K562 (cell line): ENCODE results near the gene TTC27. TPM values are rescaled to one million over a fixed set of nuclear protein-coding genes. Genes with fewer than 3 reads are reported as not detected.
A peak's percentile ranks its signal among the peaks of the same experiment; 100 is the strongest.

Experiments
- BRF1 ChIP-seq: IDR thresholded peaks from 3 replicates; pipeline ENCODE4 v1.6.1; 2011; ENCODE audit warnings: borderline replicate concordance, mild to moderate bottlenecking; ENCODE audit not compliant: insufficient read length; ENCODE audit errors: extremely low read depth
- CBFA2T3 ChIP-seq: fragments of 450-650 bp; IDR thresholded peaks from 2 replicates; pipeline ENCODE4 v1.6.1; 2017
- DNMT1 ChIP-seq: fragments of 450-650 bp; IDR thresholded peaks from 2 replicates; pipeline ENCODE4 v1.6.1; 2016; ENCODE audit warnings: antibody characterized with exemption, mild to moderate bottlenecking
- FOS ChIP-seq: IDR thresholded peaks from 3 replicates; pipeline ENCODE4 v1.6.1; 2011; ENCODE audit not compliant: insufficient read length; ENCODE audit errors: extremely low read depth
- ILK ChIP-seq: fragments of 450-650 bp; IDR thresholded peaks from 2 replicates; pipeline ENCODE4 v1.6.1; 2016; ENCODE audit warnings: missing genetic modification characterization, low read depth, mild to moderate bottlenecking, missing compliant biosample characterization, moderate library complexity, borderline replicate concordance
- JUNB ChIP-seq: fragments of 450-650 bp; formaldehyde crosslinking; conservative IDR thresholded peaks from 2 replicates; pipeline ENCODE4 v1.4.0; 2020; ENCODE audit warnings: mild to moderate bottlenecking
- MEF2A ChIP-seq: IDR thresholded peaks from 2 replicates; pipeline ENCODE4 v1.6.1; 2011; ENCODE audit warnings: low read depth, mild to moderate bottlenecking, low read length, moderate library complexity; ENCODE audit not compliant: control insufficient read depth
- MEIS2 ChIP-seq: fragments of 450-650 bp; IDR thresholded peaks from 2 replicates; pipeline ENCODE4 v1.6.1; 2014; ENCODE audit warnings: mild to moderate bottlenecking; ENCODE audit not compliant: partially characterized antibody
- NFYB ChIP-seq: IDR thresholded peaks from 2 replicates; pipeline ENCODE4 v1.6.1; 2011; ENCODE audit warnings: mild to moderate bottlenecking, moderate library complexity; ENCODE audit not compliant: insufficient read length; ENCODE audit errors: extremely low read depth
- PTRF ChIP-seq: fragments of 450-650 bp; IDR thresholded peaks from 2 replicates; pipeline ENCODE4 v1.6.1; 2016; ENCODE audit warnings: mild to moderate bottlenecking, missing genetic modification characterization, missing compliant biosample characterization
- TEAD4 ChIP-seq, 2 experiments: sonication (generic) in 1 of 2; formaldehyde crosslinking in 1 of 2; IDR thresholded peaks; 2 replicates each; pipeline versions ENCODE4 v1.6.1 to v1.8.0; 2012 to 2022; ENCODE audit warnings: borderline replicate concordance in 1 of 2, inconsistent platforms in 1 of 2, low read length in 1 of 2, mild to moderate bottlenecking in 1 of 2, missing genetic modification reagents in 1 of 2
- ZNF778 ChIP-seq: fragments of 450-650 bp; formaldehyde crosslinking; IDR thresholded peaks from 2 replicates; pipeline ENCODE4 v1.4.0; 2020; ENCODE audit warnings: mild to moderate bottlenecking, moderate library complexity
- polyA plus RNA-seq, 8 experiments: library from polyadenylated mRNA; depleted of rRNA in 4 of 8; stranded (reverse) in 5 of 8; unstranded in 3 of 8; fragments of >200 nt; fragmentation: Nextera tagmentation in 2 of 8; fragmentation: Illumina TruSeq in 1 of 8; extraction: Ambion mirVana in 2 of 8; extraction: Trizol in 1 of 8; gene quantifications; 2 replicates each; pipeline versions ENCODE4 v1.2.1 to v1.2.3, GENCODE V29; 2011 to 2014; ENCODE audit warnings: inconsistent platforms in 1 of 8, missing spikeins in 1 of 8
- total RNA-seq, 7 experiments: library from RNA; depleted of rRNA in 6 of 7; stranded (reverse); fragments of >200 nt in 6 of 7; fragmentation: Illumina TruSeq in 2 of 7; extraction: Trizol in 2 of 7; gene quantifications; 2 replicates each; pipeline versions ENCODE4 v1.2.1 to v1.2.3, GENCODE V29; 2011 to 2021; ENCODE audit warnings: low replicate concordance in 1 of 7
- TF ChIP-seq, protein P1 (sequence below): fragments of 200-600 bp; sonication (generic); IDR thresholded peaks from one replicate; pipeline ENCODE4 v1.6.1; 2012; ENCODE audit warnings: mild to moderate bottlenecking, low read depth, low read length, inconsistent platforms
- TF ChIP-seq, protein P2 (sequence below): sonication (generic); formaldehyde crosslinking; IDR thresholded peaks from 2 replicates; pipeline ENCODE4 v1.8.1; 2022; ENCODE audit warnings: missing genetic modification reagents
- TF ChIP-seq, protein P3 (sequence below): fragments of 250-450 bp; sonication (Bioruptor Pico); IDR thresholded peaks from 2 replicates; pipeline ENCODE4 v1.5.0; 2021

TTC27 gene
- total and polyA plus RNA-seq, 9 of the 15 experiments (the other 6 are each of a cell fraction or from before 2014, with no cell fraction given), result 44.3 to 93.4 (median 57.3) TPM

DNA sequence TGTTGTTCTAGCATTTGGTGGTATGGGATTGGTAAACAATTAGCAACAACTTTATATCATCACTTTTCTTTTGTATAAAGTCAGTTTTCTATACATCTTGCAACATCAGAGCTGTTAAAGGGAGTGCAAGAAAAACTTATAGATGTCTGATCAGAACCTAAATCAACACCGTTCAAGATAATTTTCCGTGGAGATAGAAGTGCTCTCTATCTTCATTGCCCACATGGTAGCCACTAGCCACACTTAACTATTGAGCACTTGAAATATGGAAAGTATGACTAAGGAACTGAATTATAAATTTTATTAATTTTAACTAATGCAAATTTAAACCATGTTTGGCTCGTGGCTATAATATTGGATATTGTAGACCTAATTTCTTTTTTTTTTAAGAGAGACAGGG, 5.2 kb downstream of the TTC27 start (continued):
- TF ChIP-seq, protein P1, sequence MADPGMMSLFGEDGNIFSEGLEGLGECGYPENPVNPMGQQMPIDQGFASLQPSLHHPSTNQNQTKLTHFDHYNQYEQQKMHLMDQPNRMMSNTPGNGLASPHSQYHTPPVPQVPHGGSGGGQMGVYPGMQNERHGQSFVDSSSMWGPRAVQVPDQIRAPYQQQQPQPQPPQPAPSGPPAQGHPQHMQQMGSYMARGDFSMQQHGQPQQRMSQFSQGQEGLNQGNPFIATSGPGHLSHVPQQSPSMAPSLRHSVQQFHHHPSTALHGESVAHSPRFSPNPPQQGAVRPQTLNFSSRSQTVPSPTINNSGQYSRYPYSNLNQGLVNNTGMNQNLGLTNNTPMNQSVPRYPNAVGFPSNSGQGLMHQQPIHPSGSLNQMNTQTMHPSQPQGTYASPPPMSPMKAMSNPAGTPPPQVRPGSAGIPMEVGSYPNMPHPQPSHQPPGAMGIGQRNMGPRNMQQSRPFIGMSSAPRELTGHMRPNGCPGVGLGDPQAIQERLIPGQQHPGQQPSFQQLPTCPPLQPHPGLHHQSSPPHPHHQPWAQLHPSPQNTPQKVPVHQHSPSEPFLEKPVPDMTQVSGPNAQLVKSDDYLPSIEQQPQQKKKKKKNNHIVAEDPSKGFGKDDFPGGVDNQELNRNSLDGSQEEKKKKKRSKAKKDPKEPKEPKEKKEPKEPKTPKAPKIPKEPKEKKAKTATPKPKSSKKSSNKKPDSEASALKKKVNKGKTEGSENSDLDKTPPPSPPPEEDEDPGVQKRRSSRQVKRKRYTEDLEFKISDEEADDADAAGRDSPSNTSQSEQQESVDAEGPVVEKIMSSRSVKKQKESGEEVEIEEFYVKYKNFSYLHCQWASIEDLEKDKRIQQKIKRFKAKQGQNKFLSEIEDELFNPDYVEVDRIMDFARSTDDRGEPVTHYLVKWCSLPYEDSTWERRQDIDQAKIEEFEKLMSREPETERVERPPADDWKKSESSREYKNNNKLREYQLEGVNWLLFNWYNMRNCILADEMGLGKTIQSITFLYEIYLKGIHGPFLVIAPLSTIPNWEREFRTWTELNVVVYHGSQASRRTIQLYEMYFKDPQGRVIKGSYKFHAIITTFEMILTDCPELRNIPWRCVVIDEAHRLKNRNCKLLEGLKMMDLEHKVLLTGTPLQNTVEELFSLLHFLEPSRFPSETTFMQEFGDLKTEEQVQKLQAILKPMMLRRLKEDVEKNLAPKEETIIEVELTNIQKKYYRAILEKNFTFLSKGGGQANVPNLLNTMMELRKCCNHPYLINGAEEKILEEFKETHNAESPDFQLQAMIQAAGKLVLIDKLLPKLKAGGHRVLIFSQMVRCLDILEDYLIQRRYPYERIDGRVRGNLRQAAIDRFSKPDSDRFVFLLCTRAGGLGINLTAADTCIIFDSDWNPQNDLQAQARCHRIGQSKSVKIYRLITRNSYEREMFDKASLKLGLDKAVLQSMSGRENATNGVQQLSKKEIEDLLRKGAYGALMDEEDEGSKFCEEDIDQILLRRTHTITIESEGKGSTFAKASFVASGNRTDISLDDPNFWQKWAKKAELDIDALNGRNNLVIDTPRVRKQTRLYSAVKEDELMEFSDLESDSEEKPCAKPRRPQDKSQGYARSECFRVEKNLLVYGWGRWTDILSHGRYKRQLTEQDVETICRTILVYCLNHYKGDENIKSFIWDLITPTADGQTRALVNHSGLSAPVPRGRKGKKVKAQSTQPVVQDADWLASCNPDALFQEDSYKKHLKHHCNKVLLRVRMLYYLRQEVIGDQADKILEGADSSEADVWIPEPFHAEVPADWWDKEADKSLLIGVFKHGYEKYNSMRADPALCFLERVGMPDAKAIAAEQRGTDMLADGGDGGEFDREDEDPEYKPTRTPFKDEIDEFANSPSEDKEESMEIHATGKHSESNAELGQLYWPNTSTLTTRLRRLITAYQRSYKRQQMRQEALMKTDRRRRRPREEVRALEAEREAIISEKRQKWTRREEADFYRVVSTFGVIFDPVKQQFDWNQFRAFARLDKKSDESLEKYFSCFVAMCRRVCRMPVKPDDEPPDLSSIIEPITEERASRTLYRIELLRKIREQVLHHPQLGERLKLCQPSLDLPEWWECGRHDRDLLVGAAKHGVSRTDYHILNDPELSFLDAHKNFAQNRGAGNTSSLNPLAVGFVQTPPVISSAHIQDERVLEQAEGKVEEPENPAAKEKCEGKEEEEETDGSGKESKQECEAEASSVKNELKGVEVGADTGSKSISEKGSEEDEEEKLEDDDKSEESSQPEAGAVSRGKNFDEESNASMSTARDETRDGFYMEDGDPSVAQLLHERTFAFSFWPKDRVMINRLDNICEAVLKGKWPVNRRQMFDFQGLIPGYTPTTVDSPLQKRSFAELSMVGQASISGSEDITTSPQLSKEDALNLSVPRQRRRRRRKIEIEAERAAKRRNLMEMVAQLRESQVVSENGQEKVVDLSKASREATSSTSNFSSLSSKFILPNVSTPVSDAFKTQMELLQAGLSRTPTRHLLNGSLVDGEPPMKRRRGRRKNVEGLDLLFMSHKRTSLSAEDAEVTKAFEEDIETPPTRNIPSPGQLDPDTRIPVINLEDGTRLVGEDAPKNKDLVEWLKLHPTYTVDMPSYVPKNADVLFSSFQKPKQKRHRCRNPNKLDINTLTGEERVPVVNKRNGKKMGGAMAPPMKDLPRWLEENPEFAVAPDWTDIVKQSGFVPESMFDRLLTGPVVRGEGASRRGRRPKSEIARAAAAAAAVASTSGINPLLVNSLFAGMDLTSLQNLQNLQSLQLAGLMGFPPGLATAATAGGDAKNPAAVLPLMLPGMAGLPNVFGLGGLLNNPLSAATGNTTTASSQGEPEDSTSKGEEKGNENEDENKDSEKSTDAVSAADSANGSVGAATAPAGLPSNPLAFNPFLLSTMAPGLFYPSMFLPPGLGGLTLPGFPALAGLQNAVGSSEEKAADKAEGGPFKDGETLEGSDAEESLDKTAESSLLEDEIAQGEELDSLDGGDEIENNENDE, result no peak
- TF ChIP-seq ZNF778 (CRISPR knock-in tag) (no peak), TEAD4 (IDR thresholded peaks at IDR 0.05; ENCODE audit: low read length) (peak; percentile 48; the same call in 1 of the 2 replicates), TEAD4 (CRISPR knock-in tag; IDR thresholded peaks at IDR 0.05; ENCODE audit: borderline replicate concordance) (no peak), MEIS2 (peak; percentile 39), MEF2A (no peak), FOS (no peak), BRF1 (no peak), JUNB (CRISPR knock-in tag) (no peak), DNMT1 (no peak), NFYB (no peak), ILK (tag) (no peak), PTRF (tag) (no peak), CBFA2T3 (peak; percentile 18; the same call in 1 of the 2 replicates)
- TF ChIP-seq, protein P2, sequence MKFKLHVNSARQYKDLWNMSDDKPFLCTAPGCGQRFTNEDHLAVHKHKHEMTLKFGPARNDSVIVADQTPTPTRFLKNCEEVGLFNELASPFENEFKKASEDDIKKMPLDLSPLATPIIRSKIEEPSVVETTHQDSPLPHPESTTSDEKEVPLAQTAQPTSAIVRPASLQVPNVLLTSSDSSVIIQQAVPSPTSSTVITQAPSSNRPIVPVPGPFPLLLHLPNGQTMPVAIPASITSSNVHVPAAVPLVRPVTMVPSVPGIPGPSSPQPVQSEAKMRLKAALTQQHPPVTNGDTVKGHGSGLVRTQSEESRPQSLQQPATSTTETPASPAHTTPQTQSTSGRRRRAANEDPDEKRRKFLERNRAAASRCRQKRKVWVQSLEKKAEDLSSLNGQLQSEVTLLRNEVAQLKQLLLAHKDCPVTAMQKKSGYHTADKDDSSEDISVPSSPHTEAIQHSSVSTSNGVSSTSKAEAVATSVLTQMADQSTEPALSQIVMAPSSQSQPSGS, result no peak
- TF ChIP-seq, protein P3, sequence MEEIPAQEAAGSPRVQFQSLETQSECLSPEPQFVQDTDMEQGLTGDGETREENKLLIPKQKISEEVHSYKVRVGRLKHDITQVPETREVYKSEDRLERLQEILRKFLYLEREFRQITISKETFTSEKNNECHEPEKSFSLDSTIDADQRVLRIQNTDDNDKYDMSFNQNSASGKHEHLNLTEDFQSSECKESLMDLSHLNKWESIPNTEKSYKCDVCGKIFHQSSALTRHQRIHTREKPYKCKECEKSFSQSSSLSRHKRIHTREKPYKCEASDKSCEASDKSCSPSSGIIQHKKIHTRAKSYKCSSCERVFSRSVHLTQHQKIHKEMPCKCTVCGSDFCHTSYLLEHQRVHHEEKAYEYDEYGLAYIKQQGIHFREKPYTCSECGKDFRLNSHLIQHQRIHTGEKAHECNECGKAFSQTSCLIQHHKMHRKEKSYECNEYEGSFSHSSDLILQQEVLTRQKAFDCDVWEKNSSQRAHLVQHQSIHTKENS (CRISPR knock-in tag), result no peak
